Stomach (tissue), 9 donors: ENCODE measurements around the gene TBX2. TPM values are rescaled to one million over a fixed set of nuclear protein-coding genes. Genes with fewer than 3 reads are reported as not detected.
A peak's percentile ranks its signal among the peaks of the same experiment; 100 is the strongest.

Experiments
- DNase-seq, 2 donors: peaks; one replicate each; pipeline versions ENCODE4 v3.0.0 to v3.0.0-alpha.2; 2013 to 2019
- H3K27ac ChIP-seq, 5 donors: fragments of 200-600 bp in 4 of 5; sonication (generic) in 4 of 5; one replicate each; pipeline ENCODE4 v1.5.1; 2013 to 2019; ENCODE audit warnings: mild to moderate bottlenecking in 1 of 5, moderate library complexity in 1 of 5
- H3K27me3 ChIP-seq, 3 donors: fragments of 200-600 bp; sonication (generic); one replicate each; pipeline ENCODE4 v1.5.1; 2017 to 2019; ENCODE audit warnings: mixed run types in 1 of 3
- H3K36me3 ChIP-seq, 4 donors: fragments of 200-600 bp; sonication (generic); 1 replicate in 3 of 4; 2 replicates in 1 of 4; pipeline ENCODE4 v1.5.1; 2016 to 2019
- H3K4me1 ChIP-seq, 4 donors: fragments of 200-600 bp; sonication (generic); one replicate each; pipeline ENCODE4 v1.5.1; 2016 to 2019
- H3K4me3 ChIP-seq, 4 donors: fragments of 200-600 bp; sonication (generic) in 3 of 4; one replicate each; pipeline ENCODE4 v1.5.1; 2016 to 2019; ENCODE audit warnings: mild to moderate bottlenecking in 1 of 4
- H3K9me3 ChIP-seq, 4 donors: fragments of 200-600 bp; sonication (generic); one replicate each; pipeline ENCODE4 v1.5.1; 2016 to 2019
- CTCF ChIP-seq, 7 experiments: fragments of 450-650 bp in 4 of 7; fragments of 200-600 bp in 3 of 7; sonication (generic) in 3 of 7; IDR thresholded peaks; one replicate each; pipeline ENCODE4 v1.5.1; 2016 to 2019; ENCODE audit warnings: antibody characterized with exemption in 7 of 7, control low read depth in 2 of 7, mild to moderate bottlenecking in 1 of 7
- EP300 ChIP-seq: sonication (generic); formaldehyde crosslinking; IDR thresholded peaks from one replicate; pipeline ENCODE4 v1.6.1; 2017; ENCODE audit warnings: antibody characterized with exemption
- POLR2A ChIP-seq, 4 donors: fragments of 450-650 bp; IDR thresholded peaks; one replicate each; pipeline ENCODE4 v1.6.1; 2016; ENCODE audit warnings: antibody characterized with exemption in 4 of 4, control low read depth in 2 of 4, mild to moderate bottlenecking in 1 of 4, moderate library complexity in 1 of 4
- POLR2AphosphoS5 ChIP-seq, 3 donors: sonication (generic); formaldehyde crosslinking; IDR thresholded peaks; one replicate each; pipeline ENCODE4 v1.6.1; 2016; ENCODE audit warnings: antibody characterized with exemption in 3 of 3
- WGBS, 5 donors: extraction: QIAGEN DNeasy Blood & Tissue Kit in 3 of 5; methylation state at CpG; one replicate each; pipeline versions ENCODE4 v1.1.5 to v1.1.7; 2013 to 2018; 5-methylcytosine and 5-hydroxymethylcytosine counted together
- intact Hi-C: fragments of 100-400 bp; cut with DNase I; formaldehyde crosslinking; loops from one replicate; pipeline ENCODE4 v1.15.1; 2023; ENCODE audit warnings: low total_unique reads
- polyA plus RNA-seq, 3 donors: library from polyadenylated mRNA; stranded (reverse); fragments of 200-250 nt; gene quantifications; one replicate each; pipeline ENCODE4 v1.2.3, GENCODE V29; 2013
- total RNA-seq, 5 donors: library from RNA; depleted of rRNA; stranded (reverse); fragments of >200 nt; gene quantifications; one replicate each; pipeline versions ENCODE4 v1.1.0 to v1.2.3, GENCODE V29; 2014 to 2016
- donor health status: healthy with polysubstance abuse.
- donor health status: Bipolar disorder and iron deficiency.
- donor health status: healthy.

Gene TBX2
- total and polyA plus RNA-seq, 8 donors = 0.58 to 31.6 (median 22.1) TPM

- H3K27ac ChIP-seq = peak overlapping the region; percentile 54 to 85 (median 73)
- peaks cover 26 to 83% (median 72%) of the 10 kb centered on the region in 4 donors for H3K4me1 ChIP-seq
- WGBS, 5 donors = 28 to 50% (median 33%) methylated on average over 31 to 37 of the region's 37 CpGs
- peaks cover 0 to 6% (median 3%) of the 10 kb centered on the region in 4 donors for H3K36me3 ChIP-seq
- no peaks in the 10 kb centered on the region for H3K9me3 ChIP-seq
- TF ChIP-seq POLR2AphosphoS5 (IDR thresholded peaks at IDR 0.05) (no peak), POLR2A (IDR thresholded peaks at IDR 0.05) (no peak), CTCF (IDR thresholded peaks at IDR 0.05) (no peak), EP300 (no peak)
- H3K27me3 ChIP-seq = peaks cover 28 to 100% (median 91%) of the 10 kb centered on the region in 3 donors
- intact Hi-C loops = no loop called here
- DNase-seq = peak in 1 of 2 donors; percentile 17
- peak overlapping the region; percentile 28 to 75 (median 54) for H3K4me3 ChIP-seq
Observed at GRCh38 chr17:61405686-61406536, 6.3 kb downstream of the TBX2 start.

GRCh38 chr17:61406537-61406845 lies 6.8 kb downstream of the TBX2 start:
- TF ChIP-seq CTCF (IDR thresholded peaks at IDR 0.05) (no peak), POLR2A (IDR thresholded peaks at IDR 0.05) (no peak), EP300 (no peak), POLR2AphosphoS5 (IDR thresholded peaks at IDR 0.05) (no peak)
- peaks cover 0 to 6% (median 3%) of the 10 kb centered on the region in 4 donors for H3K36me3 ChIP-seq
- no peak for DNase-seq
- peak overlapping the region; percentile 54 to 85 (median 73) for H3K27ac ChIP-seq
- H3K9me3 ChIP-seq = no peaks in the 10 kb centered on the region
- 50 to 69% (median 58%) methylated on average over 1 of the region's 1 CpG for WGBS, 5 donors
- peak overlapping the region in 2 of 4 donors; percentile 51 to 75 for H3K4me3 ChIP-seq
- peaks cover 22 to 100% (median 91%) of the 10 kb centered on the region in 3 donors for H3K27me3 ChIP-seq
- peaks cover 30 to 83% (median 72%) of the 10 kb centered on the region in 4 donors for H3K4me1 ChIP-seq
- intact Hi-C loops = no loop called here

GRCh38 chr17:61406971-61407911 lies 7.6 kb downstream of the TBX2 start:
- Histone ChIP-seq H3K27ac (peak overlapping the region; percentile 31 to 85 (median 73)), H3K36me3 (peaks cover 0 to 6% (median 3%) of the 10 kb centered on the region in 4 donors), H3K4me1 (peaks cover 33 to 84% (median 76%) of the 10 kb centered on the region in 4 donors), H3K9me3 (no peaks in the 10 kb centered on the region), H3K4me3 (peak overlapping the region in 2 of 4 donors; percentile 69 to 75), H3K27me3 (peaks cover 20 to 100% (median 87%) of the 10 kb centered on the region in 3 donors)
- peak in 1 of 2 donors; percentile 20 for DNase-seq
- intact Hi-C loops = no loop called here
- TF ChIP-seq POLR2AphosphoS5 (IDR thresholded peaks at IDR 0.05) (no peak), CTCF (IDR thresholded peaks at IDR 0.05) (no peak), POLR2A (IDR thresholded peaks at IDR 0.05) (no peak), EP300 (no peak)
- 49 to 63% (median 62%) methylated on average over 7 to 8 of the region's 8 CpGs for WGBS, 5 donors
